SK-N-SH treated with all-trans-retinoic acid at 6 μM for 48 hours (cell line): Measurements from ENCODE around the gene CARD8.

Experiments used
- ATAC-seq: fragments of 200-7000 bp; cut with Tn5 transposase; 3 replicates; pipeline ENCODE4 v1.9.1; 2020; ENCODE audit warnings: mild to moderate bottlenecking, moderate library complexity
- ARNTL ChIP-seq: fragments of 450-650 bp; formaldehyde crosslinking; IDR thresholded peaks from 2 replicates; pipeline ENCODE4 v1.5.0; 2020; ENCODE audit warnings: low read depth, mild to moderate bottlenecking, moderate library complexity, borderline replicate concordance
- BACH2 ChIP-seq: fragments of 250-450 bp; sonication (Bioruptor Pico); IDR thresholded peaks from 2 replicates; pipeline ENCODE4 v1.9.0; 2021; ENCODE audit warnings: mild to moderate bottlenecking, borderline replicate concordance
- GLIS3 ChIP-seq: fragments of 250-450 bp; sonication (Bioruptor Pico); IDR thresholded peaks from 2 replicates; pipeline ENCODE4 v1.5.0; 2020; ENCODE audit warnings: mild to moderate bottlenecking, moderate library complexity
- ISL1 ChIP-seq: fragments of 250-450 bp; sonication (Bioruptor Pico); IDR thresholded peaks from 2 replicates; pipeline ENCODE4 v2.1.2; 2022; ENCODE audit warnings: mild to moderate bottlenecking, moderate library complexity
- PPARA ChIP-seq: fragments of 250-450 bp; sonication (Bioruptor Pico); IDR thresholded peaks from 2 replicates; pipeline ENCODE4 v1.5.0; 2020; ENCODE audit warnings: mild to moderate bottlenecking, borderline replicate concordance
- RARB ChIP-seq: fragments of 250-450 bp; sonication (Bioruptor Pico); IDR thresholded peaks from 2 replicates; pipeline ENCODE4 v1.8.0; 2021; ENCODE audit warnings: mild to moderate bottlenecking, moderate library complexity
- SNAI2 ChIP-seq: fragments of 250-450 bp; sonication (Bioruptor Pico); IDR thresholded peaks from 2 replicates; pipeline ENCODE4 v1.5.0; 2020; ENCODE audit warnings: mild to moderate bottlenecking, moderate library complexity
- TCF4 ChIP-seq: fragments of 250-450 bp; sonication (Bioruptor Pico); IDR thresholded peaks from 2 replicates; pipeline ENCODE4 v1.8.0; 2021; ENCODE audit warnings: mild to moderate bottlenecking, moderate library complexity, borderline replicate concordance
- ZC3H10 ChIP-seq: fragments of 250-450 bp; sonication (Bioruptor Pico); IDR thresholded peaks from 2 replicates; pipeline ENCODE4 v1.5.1; 2021; ENCODE audit warnings: mild to moderate bottlenecking, moderate library complexity
- ZFP3 ChIP-seq: fragments of 250-450 bp; sonication (Bioruptor Pico); IDR thresholded peaks from 2 replicates; pipeline ENCODE4 v1.5.0; 2020; ENCODE audit warnings: mild to moderate bottlenecking, moderate library complexity
- ZFP30 ChIP-seq: fragments of 450-650 bp; formaldehyde crosslinking; IDR thresholded peaks from 2 replicates; pipeline ENCODE4 v1.5.0; 2022; ENCODE audit warnings: mild to moderate bottlenecking, moderate library complexity
- ZNF565 ChIP-seq: fragments of 450-650 bp; formaldehyde crosslinking; conservative IDR thresholded peaks from 2 replicates; pipeline ENCODE4 v1.5.0; 2020; ENCODE audit warnings: low read depth, mild to moderate bottlenecking, moderate library complexity
- ZNF70 ChIP-seq: fragments of 450-650 bp; formaldehyde crosslinking; IDR thresholded peaks from 2 replicates; pipeline ENCODE4 v1.5.0; 2020; ENCODE audit warnings: mild to moderate bottlenecking, moderate library complexity
- ZNF8 ChIP-seq: fragments of 450-650 bp; formaldehyde crosslinking; IDR thresholded peaks from 2 replicates; pipeline ENCODE4 v1.5.0; 2020; ENCODE audit warnings: mild to moderate bottlenecking, moderate library complexity
- TF ChIP-seq, protein P1 (sequence below): fragments of 250-450 bp; sonication (Bioruptor Pico); IDR thresholded peaks from 2 replicates; pipeline ENCODE4 v1.8.0; 2020; ENCODE audit warnings: mild to moderate bottlenecking, moderate library complexity, borderline replicate concordance
- TF ChIP-seq, protein P2 (sequence below): fragments of 250-450 bp; sonication (Bioruptor Pico); IDR thresholded peaks from 2 replicates; pipeline ENCODE4 v1.5.0; 2020; ENCODE audit warnings: mild to moderate bottlenecking, moderate library complexity
- TF ChIP-seq, protein P3 (sequence below): fragments of 250-450 bp; sonication (Bioruptor Pico); IDR thresholded peaks from 2 replicates; pipeline ENCODE4 v1.8.0; 2021; ENCODE audit warnings: low read depth, mild to moderate bottlenecking, moderate library complexity, borderline replicate concordance

The CARD8 gene

DNA sequence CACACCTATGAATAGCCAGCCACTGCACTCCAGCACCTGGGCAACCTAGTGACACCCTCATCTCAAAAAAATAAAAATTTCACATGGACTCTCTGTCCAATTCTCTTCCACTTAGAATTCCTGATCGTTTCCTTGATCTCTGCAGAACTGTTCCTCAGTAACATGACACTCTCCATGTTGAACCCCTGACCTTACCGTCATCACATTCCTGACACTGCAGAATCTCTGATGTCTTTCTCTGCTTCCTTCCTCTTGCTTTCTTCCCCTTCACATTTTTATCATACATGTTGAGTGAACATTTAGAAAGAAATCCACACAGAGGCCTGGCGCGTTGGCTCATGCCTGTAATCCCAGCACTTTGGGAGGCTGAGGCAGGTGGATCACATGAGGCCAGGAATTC is 29.2 kb upstream of the CARD8 start (continued):
- TF ChIP-seq, protein P1, sequence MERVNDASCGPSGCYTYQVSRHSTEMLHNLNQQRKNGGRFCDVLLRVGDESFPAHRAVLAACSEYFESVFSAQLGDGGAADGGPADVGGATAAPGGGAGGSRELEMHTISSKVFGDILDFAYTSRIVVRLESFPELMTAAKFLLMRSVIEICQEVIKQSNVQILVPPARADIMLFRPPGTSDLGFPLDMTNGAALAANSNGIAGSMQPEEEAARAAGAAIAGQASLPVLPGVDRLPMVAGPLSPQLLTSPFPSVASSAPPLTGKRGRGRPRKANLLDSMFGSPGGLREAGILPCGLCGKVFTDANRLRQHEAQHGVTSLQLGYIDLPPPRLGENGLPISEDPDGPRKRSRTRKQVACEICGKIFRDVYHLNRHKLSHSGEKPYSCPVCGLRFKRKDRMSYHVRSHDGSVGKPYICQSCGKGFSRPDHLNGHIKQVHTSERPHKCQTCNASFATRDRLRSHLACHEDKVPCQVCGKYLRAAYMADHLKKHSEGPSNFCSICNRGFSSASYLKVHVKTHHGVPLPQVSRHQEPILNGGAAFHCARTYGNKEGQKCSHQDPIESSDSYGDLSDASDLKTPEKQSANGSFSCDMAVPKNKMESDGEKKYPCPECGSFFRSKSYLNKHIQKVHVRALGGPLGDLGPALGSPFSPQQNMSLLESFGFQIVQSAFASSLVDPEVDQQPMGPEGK (CRISPR knock-in tag), result no peak
- TF ChIP-seq GLIS3 (CRISPR knock-in tag) (no peak), ZFP30 (no peak), ARNTL (CRISPR knock-in tag) (no peak), ZC3H10 (no peak), ZNF8 (CRISPR knock-in tag) (no peak)

DNA sequence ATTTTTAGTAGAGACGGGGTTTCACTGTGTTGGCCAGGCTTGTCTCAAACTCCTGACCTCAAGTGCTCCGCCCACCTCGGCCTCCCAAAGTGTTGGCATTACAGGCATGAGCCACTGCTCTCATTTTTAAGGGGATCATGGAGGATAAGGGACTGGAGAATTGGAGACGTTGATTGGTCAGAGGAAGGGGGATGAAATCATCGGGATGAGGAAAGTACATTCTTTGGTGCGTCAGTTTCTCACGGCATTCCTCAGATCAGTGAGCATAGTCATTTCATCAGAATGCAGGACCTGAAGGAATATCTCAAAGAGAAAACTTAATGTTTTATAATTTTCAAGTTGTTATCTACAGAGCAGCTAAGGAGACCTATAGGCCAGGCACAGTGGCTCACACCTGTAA is 28.2 kb upstream of the CARD8 start:
- ATAC-seq, result no peak; the same call in 2 of the 3 replicates
- TF ChIP-seq ARNTL (CRISPR knock-in tag) (no peak), BACH2 (CRISPR knock-in tag) (no peak), SNAI2 (CRISPR knock-in tag) (no peak), TCF4 (CRISPR knock-in tag) (no peak), ZNF565 (CRISPR knock-in tag) (no peak), GLIS3 (CRISPR knock-in tag) (no peak), RARB (CRISPR knock-in tag) (no peak), ZNF70 (no peak)
- TF ChIP-seq, protein P2, sequence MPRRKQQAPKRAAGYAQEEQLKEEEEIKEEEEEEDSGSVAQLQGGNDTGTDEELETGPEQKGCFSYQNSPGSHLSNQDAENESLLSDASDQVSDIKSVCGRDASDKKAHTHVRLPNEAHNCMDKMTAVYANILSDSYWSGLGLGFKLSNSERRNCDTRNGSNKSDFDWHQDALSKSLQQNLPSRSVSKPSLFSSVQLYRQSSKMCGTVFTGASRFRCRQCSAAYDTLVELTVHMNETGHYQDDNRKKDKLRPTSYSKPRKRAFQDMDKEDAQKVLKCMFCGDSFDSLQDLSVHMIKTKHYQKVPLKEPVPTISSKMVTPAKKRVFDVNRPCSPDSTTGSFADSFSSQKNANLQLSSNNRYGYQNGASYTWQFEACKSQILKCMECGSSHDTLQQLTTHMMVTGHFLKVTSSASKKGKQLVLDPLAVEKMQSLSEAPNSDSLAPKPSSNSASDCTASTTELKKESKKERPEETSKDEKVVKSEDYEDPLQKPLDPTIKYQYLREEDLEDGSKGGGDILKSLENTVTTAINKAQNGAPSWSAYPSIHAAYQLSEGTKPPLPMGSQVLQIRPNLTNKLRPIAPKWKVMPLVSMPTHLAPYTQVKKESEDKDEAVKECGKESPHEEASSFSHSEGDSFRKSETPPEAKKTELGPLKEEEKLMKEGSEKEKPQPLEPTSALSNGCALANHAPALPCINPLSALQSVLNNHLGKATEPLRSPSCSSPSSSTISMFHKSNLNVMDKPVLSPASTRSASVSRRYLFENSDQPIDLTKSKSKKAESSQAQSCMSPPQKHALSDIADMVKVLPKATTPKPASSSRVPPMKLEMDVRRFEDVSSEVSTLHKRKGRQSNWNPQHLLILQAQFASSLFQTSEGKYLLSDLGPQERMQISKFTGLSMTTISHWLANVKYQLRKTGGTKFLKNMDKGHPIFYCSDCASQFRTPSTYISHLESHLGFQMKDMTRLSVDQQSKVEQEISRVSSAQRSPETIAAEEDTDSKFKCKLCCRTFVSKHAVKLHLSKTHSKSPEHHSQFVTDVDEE (CRISPR knock-in tag), result no peak
- TF ChIP-seq, protein P1 (CRISPR knock-in tag), result no peak
- TF ChIP-seq, all 23 proteins: peak for 0

DNA sequence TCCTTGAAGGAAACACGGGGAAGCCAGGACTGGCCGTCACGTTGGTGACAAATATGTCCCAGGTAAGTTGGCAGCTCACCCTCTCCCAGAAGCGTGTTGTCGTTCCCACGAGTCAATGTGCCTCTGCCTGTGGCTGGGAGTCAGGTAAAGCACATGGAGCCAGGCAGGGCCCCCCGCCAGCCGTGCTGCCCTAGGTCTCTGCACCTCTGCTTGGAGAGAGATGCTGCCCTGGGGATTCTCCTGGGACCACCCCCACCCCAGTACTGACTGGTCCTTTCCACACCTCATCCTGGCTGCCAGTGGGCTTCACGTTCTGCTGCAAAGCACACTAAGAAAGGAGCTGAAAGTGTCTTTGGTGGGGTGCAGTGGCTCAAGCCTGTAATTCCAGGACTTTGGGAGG is 24.0 kb upstream of the CARD8 start:
- ATAC-seq, result no peak
- TF ChIP-seq ZNF565 (CRISPR knock-in tag), result no peak
- no peak for TF ChIP-seq ZFP3 (CRISPR knock-in tag)
- no peak for TF ChIP-seq ZC3H10
- TF ChIP-seq PPARA (CRISPR knock-in tag), result no peak
- TF ChIP-seq TCF4 (CRISPR knock-in tag), result no peak
- no peak for TF ChIP-seq ZNF8 (CRISPR knock-in tag)
- TF ChIP-seq ISL1, result no peak
- no peak for TF ChIP-seq ZFP30

- TF ChIP-seq ARNTL (CRISPR knock-in tag) (no peak), ZNF8 (CRISPR knock-in tag) (no peak), GLIS3 (CRISPR knock-in tag) (no peak), ZFP30 (no peak), ZNF565 (CRISPR knock-in tag) (no peak), ISL1 (no peak)
- TF ChIP-seq, protein P2 (CRISPR knock-in tag), result no peak
- TF ChIP-seq, protein P3, sequence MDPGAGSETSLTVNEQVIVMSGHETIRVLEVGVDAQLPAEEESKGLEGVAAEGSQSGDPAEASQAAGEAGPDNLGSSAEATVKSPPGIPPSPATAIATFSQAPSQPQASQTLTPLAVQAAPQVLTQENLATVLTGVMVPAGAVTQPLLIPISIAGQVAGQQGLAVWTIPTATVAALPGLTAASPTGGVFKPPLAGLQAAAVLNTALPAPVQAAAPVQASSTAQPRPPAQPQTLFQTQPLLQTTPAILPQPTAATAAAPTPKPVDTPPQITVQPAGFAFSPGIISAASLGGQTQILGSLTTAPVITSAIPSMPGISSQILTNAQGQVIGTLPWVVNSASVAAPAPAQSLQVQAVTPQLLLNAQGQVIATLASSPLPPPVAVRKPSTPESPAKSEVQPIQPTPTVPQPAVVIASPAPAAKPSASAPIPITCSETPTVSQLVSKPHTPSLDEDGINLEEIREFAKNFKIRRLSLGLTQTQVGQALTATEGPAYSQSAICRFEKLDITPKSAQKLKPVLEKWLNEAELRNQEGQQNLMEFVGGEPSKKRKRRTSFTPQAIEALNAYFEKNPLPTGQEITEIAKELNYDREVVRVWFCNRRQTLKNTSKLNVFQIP, result no peak
- no peak for ATAC-seq
Observed at GRCh38 chr19:48274938-48275337, 19.2 kb upstream of the CARD8 start.
